ENCODE results near the gene KANSL1L.

- no peak for TF ChIP-seq POLR2AphosphoS5 (IDR thresholded peaks at IDR 0.05; ENCODE audit: borderline replicate concordance, low read depth, low read length)
- TF ChIP-seq EZH2 (IDR thresholded peaks at IDR 0.05): no peak
- no peak for TF ChIP-seq FOXP2 (optimal IDR thresholded peaks at IDR 0.05; ENCODE audit: control extremely low read depth, extremely low read length, insufficient read depth)
Observed at GRCh38 chr2:209985874-209986273, 185.3 kb downstream of the KANSL1L start.

Data from SK-N-MC (cell line).